HTERT RPE-1 (cell line): Measurements from ENCODE around the gene REP15.
"Not testable (repeated sequence)": the region's sequence is repeated elsewhere in the genome, so short reads cannot be mapped to it uniquely, and the experiment has no call there.

Experiments
- in situ Hi-C: fragments of 300-500 bp; cut with MboI; formaldehyde crosslinking; loops from 4 replicates; pipeline ENCODE4 v1.14.3; 2020; ENCODE audit warnings: low sequenced_read_pairs

Gene REP15

GRCh38 chr12:27696293-27696652, at the start of gene REP15:
REP15 (plus strand) TSS chr12:27696447; CDS start chr12:27696563, 116 bp downstream.
- in situ Hi-C loops, result no loop called here

DNA sequence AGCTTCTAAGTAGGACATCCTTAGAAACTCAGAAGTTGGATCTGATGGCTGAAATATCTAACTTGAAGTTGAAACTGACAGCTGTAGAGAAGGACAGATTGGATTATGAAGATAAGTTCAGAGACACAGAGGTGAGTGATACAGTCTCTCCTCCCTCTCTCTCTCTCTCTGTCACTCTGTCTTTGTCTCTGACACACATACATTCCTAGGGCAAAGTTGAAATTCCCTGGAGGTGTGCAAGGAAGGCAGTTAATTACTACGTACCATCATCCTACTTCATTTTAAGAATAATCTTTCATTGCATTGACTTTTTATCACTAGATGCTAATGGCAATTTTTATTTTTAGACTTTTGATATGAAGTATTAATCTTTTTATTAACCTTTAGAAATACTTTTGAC, 46.2 kb upstream of the REP15 start:
- in situ Hi-C loops, result no loop called here

- in situ Hi-C loops, result no loop called here
Measured at GRCh38 chr12:27651201-27651600, 45.0 kb upstream of the REP15 start.

DNA sequence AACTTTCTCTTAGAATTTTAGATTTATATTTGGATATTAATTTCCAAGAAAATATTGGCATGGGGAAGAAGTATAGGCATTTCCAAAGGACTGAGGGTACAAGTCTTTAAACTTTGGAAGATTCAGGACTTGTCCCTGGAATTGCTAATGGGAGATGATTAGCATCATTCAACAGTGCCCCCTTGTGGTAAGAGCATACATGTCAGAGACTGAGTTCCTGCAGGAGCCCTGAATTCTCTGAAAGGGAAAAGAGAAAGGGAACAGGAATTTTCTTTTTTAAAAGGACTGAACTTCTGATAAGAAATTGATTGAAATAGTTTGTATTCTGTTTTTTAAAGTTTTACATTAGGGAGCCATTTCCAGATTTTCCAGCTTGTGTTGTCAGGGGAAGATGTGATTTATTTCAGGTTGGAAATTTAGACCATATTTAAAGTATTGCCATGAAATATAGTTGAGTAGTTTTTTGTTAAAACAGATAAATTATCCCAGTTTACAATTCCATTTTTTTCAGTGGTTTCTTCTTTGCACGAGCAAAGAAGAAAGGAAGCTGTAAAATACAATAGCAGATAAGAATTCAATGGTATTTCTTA, 44.0 kb upstream of the REP15 start:
- in situ Hi-C loops, result no loop called here

- in situ Hi-C loops, result no loop called here
Measured at GRCh38 chr12:27653661-27654060, 42.6 kb upstream of the REP15 start.

DNA sequence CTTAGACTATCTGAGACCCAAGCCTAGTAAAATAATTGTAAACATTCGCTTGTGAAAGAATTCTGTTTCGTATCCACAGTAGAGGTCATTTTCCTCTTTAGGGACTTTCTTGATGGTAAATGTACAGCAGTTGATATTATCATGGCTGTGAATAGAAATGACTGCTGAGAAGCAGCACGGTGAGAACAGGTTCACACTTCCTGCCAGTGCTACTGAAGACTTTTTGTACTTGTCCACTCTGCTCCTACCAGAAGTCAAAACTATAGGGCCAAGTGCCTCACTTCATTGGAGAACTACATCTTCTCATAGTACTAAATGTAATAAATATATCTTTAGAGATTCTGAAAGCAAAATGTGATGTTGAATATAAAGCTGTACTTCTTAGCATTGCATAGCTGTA, 40.8 kb upstream of the REP15 start:
- in situ Hi-C loops, result not testable (repeated sequence)

DNA sequence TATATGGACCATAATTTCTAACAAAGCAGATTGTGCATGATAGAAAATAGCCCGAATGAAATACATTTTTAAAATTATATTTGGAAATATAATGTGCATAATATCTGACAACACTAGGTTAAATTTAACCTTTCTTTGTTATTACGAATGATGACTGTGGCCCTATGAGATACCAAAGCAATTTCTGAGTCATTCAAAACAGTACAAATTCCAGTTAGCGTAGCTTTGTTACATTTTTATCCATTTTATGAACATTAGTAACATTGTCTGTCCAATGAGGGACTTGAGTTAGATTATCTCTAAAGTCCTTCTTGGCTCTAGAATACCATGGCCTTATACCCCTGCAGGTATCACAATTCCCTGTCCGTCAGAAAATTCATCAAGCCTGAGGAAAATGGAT, 39.0 kb upstream of the REP15 start:
- in situ Hi-C loops, result no loop called here

- in situ Hi-C loops, result no loop called here
Measured at GRCh38 chr12:27665704-27666103, 30.5 kb upstream of the REP15 start.

- in situ Hi-C loops, result no loop called here
Measured at GRCh38 chr12:27666510-27666909, 29.7 kb upstream of the REP15 start.

GRCh38 chr12:27667540-27667939, 28.7 kb upstream of the REP15 start:
- in situ Hi-C loops, result no loop called here

DNA sequence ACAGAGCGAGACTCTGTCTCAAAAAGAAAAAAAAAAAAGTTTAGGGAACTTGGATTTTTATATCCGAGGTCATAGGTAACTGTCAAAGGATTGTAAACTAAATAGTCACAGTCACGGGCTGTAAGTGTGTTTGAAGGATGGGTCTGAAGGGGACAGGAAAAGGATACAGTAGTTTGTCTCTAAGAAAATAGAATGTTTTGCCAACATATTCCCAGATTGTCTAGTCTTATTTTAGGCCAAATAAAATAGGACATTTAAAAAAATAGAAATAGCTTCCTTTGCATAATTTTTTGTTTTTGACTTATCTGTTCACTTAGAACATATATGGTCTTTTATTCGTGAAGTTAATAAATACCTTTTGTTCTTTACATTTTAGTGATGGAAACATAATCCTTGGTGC, 24.2 kb upstream of the REP15 start:
- in situ Hi-C loops, result no loop called here

GRCh38 chr12:27672643-27673042, 23.6 kb upstream of the REP15 start:
- in situ Hi-C loops, result no loop called here

GRCh38 chr12:27673101-27673718, 23.0 kb upstream of the REP15 start:
- in situ Hi-C loops, result no loop called here

DNA sequence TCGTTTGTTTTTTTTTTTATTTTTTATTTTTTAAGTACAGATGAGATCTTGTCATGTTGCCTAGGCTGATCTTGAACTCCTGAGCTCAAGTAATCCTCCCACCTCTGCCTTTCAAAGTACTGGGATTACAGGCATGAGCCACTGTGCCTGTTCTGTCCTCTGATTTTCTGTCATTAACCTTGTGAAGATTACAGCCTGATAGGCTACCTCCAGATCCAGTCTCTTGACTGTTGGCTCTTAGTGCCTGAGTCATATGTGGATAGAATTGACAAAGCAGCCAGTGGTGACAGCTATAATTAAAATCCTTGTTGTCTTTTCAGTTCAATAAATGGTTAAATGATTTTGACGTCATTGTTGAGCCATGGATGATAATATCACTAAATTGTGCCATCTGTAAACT, 21.3 kb upstream of the REP15 start:
- in situ Hi-C loops, result no loop called here

GRCh38 chr12:27680619-27681018, 15.6 kb upstream of the REP15 start:
- in situ Hi-C loops, result no loop called here

DNA sequence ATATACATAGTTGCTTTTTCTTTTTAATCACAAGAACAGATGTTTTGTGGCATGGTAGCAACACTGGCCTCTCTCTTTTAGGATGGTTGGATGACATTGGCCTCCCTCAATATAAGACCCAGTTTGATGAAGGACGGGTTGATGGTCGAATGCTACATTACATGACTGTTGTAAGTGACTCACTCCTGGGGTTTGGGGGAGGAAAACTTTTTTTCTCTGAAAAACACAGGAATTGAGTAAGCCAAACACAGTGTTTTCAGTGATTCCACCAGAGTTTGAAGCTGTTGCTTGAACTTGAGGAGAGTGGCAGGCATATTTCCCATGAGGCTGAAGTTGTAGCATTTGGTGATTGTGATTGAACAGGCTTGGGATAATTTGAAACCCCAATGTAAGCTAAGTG, 13.7 kb upstream of the REP15 start:
- in situ Hi-C loops, result no loop called here

- in situ Hi-C loops, result no loop called here
Measured at GRCh38 chr12:27685274-27685673, 11.0 kb upstream of the REP15 start.

DNA sequence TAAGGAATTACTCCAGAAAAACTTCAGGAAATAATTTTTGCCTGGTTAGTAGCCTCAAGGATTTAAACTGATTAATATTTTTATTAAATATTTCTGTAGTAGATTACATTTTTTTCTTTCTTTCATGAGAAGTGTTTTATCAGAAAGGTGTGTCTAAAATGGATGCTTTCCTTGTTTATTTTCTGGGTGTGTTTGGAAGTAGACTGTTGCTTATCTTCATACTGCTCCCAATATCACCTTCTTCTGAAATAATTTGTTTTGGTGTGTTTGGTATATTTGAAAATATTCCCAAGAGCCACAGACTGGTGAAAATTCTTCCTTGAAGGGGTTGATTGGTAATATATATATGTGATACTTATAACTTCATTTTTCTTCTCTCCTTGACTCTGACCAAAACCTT, 10.1 kb upstream of the REP15 start:
- in situ Hi-C loops, result no loop called here

DNA sequence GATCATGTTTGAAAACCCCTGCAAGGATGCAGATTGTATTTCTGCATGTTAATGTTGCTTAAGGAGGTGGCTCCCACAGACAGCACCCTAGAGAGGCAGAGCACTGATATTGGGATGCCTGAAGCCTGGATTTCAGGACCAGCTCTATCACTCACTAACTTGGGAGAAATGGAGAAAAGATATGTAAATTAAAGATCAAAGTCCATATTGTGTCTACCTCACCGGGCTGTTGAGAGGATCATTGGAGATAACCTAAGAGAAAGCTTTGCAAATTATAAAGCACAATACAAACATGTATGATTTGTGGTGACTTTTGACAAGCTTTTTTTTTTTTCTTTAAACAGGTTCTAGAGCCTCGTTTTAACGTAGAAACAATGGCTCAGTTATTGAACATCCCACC, 7.6 kb upstream of the REP15 start:
- in situ Hi-C loops, result no loop called here

DNA sequence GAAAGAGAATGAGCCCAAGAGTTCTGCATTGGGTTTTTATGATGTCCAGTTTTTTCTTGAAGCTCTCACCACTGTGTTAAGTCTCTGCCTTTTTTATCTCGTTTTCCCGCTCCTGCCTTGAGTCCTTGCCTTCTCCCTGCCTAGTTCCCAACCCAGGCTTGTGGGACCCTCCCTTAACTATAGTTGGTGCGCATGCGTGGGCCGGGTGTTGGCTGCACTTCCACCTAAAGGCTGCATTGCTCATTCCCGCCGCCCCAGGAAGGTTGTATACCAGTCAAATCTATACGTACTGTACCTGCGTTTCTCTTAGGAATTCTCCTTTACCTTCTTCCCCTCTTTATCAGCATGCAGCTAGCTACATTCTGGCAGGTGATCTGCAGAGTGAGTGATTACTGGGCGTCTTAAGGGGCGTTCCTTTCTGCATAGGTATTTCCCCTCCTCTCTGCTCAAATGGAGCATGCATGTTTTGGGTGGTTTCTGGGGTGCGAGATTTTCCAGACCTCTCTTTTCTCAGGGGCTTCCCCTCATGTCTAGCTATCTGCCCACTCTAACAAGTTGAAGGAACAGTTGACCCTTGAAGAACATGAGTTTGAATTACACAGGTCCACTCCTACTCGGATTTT, 6.6 kb upstream of the REP15 start:
- in situ Hi-C loops, result no loop called here

- in situ Hi-C loops, result no loop called here
Measured at GRCh38 chr12:27693403-27693802, 2.8 kb upstream of the REP15 start.

GRCh38 chr12:27695556-27696292, 523 bp upstream of the REP15 start:
- in situ Hi-C loops, result no loop called here
